ENCODE measurements around the gene ZNF212. TPM values are rescaled to one million over a fixed set of nuclear protein-coding genes. Genes with fewer than 3 reads are reported as not detected.

Gene ZNF212
- total and polyA plus RNA-seq, 9 of the 15 experiments (the other 6 are each of a cell fraction or from before 2014, with no cell fraction given), result 1.8 to 21.4 (median 7.2) TPM

DNA sequence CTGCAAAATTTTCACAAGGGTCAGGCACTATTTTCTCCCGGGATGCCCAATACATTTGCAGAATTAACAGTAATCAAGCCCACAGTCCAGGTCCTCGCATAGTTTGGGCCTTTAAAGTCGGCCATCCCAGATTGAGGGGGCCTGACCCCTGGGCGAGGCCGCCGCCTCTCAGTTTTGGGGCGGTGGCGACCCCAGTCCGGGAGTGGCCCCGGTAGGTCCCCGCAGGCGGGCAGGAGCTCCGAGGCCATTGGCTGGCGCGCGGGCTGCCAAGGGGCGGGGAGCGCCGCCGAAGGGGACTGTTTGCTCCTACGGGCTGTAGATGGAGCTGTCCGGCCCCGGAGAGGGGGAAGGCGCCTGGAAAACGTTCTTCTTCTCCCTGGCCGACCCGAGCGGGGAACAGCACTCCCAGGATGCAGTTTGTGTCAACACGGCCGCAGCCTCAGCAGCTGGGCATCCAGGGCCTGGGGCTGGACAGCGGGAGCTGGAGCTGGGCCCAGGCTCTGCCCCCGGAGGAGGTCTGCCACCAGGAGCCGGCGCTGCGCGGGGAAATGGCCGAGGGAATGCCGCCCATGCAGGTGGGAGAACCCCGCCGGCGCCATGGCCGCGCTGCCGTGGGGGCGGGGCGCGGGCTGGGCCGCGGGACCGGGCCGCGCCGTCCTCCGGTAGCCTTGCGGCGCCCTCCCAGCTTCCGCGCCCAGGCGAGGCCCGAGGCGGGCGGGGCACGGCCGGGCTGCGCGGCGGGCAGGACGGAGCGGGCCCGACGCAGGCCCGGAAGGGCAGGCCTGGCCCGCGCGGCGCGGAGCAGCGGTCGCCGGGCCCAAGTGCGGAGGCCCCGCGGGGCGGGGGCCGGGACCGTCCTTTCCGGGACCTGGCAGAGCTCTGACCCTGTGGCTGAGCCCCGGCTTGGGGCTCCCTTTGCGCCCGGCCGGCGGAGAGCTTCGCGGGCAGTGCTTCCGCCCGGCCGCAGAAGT lies 44.0 kb upstream of the ZNF212 start, which contains the start of gene ZNF282 (continued):
- TF ChIP-seq NUFIP1 (IDR thresholded peaks at IDR 0.05; ENCODE audit: partially characterized antibody) (no peak), SETDB1 (IDR thresholded peaks at IDR 0.05; ENCODE audit: low read length) (no peak), HMGXB4 (CRISPR knock-in tag; IDR thresholded peaks at IDR 0.05) (peak; percentile 95), NFE2 (IDR thresholded peaks at IDR 0.05; ENCODE audit: low read depth) (no peak), ZFP30 (CRISPR knock-in tag; IDR thresholded peaks at IDR 0.05; ENCODE audit: borderline replicate concordance) (no peak), NFYB (IDR thresholded peaks at IDR 0.05; ENCODE audit: extremely low read depth, insufficient read length) (no peak), MED1 (CRISPR knock-in tag; IDR thresholded peaks at IDR 0.05; ENCODE audit: borderline replicate concordance) (0 out of 2 replicates have a peak, but pooled peaks have one; percentile 25), ZNF551 (CRISPR knock-in tag; IDR thresholded peaks at IDR 0.05) (no peak), NELFE (IDR thresholded peaks at IDR 0.05; ENCODE audit: insufficient read depth, insufficient read length) (no peak), KAT7 (CRISPR knock-in tag; IDR thresholded peaks at IDR 0.05; ENCODE audit: borderline replicate concordance) (peak; percentile 93; the same call in 1 of the 2 replicates), PTBP1 (IDR thresholded peaks at IDR 0.05; ENCODE audit: low read depth, low read length) (0 out of 2 replicates have a peak, but pooled peaks have one; percentile 22), ZFP36 (IDR thresholded peaks at IDR 0.05; ENCODE audit: low read depth, low read length, partially characterized antibody) (peak; percentile 20), KAT2B (IDR thresholded peaks at IDR 0.05; ENCODE audit: low read depth, low read length) (peak; percentile 58), KDM5B (IDR thresholded peaks at IDR 0.05; ENCODE audit: insufficient replicate concordance, low read depth, low read length) (peak; percentile 96), SMARCE1 (IDR thresholded peaks at IDR 0.05) (0 out of 2 replicates have a peak, but pooled peaks have one; percentile 36)
- TF ChIP-seq, protein P1, sequence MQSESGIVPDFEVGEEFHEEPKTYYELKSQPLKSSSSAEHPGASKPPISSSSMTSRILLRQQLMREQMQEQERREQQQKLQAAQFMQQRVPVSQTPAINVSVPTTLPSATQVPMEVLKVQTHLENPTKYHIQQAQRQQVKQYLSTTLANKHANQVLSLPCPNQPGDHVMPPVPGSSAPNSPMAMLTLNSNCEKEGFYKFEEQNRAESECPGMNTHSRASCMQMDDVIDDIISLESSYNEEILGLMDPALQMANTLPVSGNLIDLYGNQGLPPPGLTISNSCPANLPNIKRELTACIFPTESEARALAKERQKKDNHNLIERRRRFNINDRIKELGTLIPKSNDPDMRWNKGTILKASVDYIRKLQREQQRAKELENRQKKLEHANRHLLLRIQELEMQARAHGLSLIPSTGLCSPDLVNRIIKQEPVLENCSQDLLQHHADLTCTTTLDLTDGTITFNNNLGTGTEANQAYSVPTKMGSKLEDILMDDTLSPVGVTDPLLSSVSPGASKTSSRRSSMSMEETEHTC (IDR thresholded peaks at IDR 0.05), result no peak
- TF ChIP-seq, protein P2, sequence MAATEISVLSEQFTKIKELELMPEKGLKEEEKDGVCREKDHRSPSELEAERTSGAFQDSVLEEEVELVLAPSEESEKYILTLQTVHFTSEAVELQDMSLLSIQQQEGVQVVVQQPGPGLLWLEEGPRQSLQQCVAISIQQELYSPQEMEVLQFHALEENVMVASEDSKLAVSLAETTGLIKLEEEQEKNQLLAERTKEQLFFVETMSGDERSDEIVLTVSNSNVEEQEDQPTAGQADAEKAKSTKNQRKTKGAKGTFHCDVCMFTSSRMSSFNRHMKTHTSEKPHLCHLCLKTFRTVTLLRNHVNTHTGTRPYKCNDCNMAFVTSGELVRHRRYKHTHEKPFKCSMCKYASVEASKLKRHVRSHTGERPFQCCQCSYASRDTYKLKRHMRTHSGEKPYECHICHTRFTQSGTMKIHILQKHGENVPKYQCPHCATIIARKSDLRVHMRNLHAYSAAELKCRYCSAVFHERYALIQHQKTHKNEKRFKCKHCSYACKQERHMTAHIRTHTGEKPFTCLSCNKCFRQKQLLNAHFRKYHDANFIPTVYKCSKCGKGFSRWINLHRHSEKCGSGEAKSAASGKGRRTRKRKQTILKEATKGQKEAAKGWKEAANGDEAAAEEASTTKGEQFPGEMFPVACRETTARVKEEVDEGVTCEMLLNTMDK (IDR thresholded peaks at IDR 0.05; ENCODE audit: borderline replicate concordance, insufficient read depth, low read depth, low read length, poor library complexity, severe bottlenecking), result peak; percentile 47

Measured in K562 (cell line).